H9 (cell line): ENCODE results near the gene NEGR1. TPM values are rescaled to one million over a fixed set of nuclear protein-coding genes. Genes with fewer than 3 reads are reported as not detected.

Experiments
- DNase-seq: peaks from one replicate; pipeline ENCODE4 v3.0.0-alpha.2; 2017
- H2AFZ ChIP-seq: one replicate; pipeline ENCODE4 v1.6.1; 2013; ENCODE audit warnings: mild to moderate bottlenecking, low read length, control low read depth, moderate library complexity
- H2AK5ac ChIP-seq: 2 replicates; pipeline ENCODE4 v1.6.1; 2013; ENCODE audit warnings: low read length, control low read depth, mixed read lengths; ENCODE audit not compliant: insufficient read length
- H2BK120ac ChIP-seq: one replicate; pipeline ENCODE4 v1.6.1; 2013; ENCODE audit warnings: low read depth, mild to moderate bottlenecking, low read length, control low read depth, inconsistent platforms; ENCODE audit not compliant: poor library complexity, severe bottlenecking
- H2BK12ac ChIP-seq: 2 replicates; pipeline ENCODE4 v1.6.1; 2013; ENCODE audit warnings: low read length, control low read depth, mixed read lengths, low read depth; ENCODE audit not compliant: insufficient read length
- H2BK15ac ChIP-seq: 2 replicates; pipeline ENCODE4 v1.6.1; 2013; ENCODE audit warnings: low read depth, low read length, control low read depth
- H2BK20ac ChIP-seq: one replicate; pipeline ENCODE4 v1.6.1; 2013; ENCODE audit warnings: low read depth, mild to moderate bottlenecking, low read length, control low read depth, inconsistent platforms; ENCODE audit not compliant: poor library complexity, severe bottlenecking
- H2BK5ac ChIP-seq: 2 replicates; pipeline ENCODE4 v1.6.1; 2013; ENCODE audit warnings: low read length, control low read depth, mixed read lengths; ENCODE audit not compliant: insufficient read length
- H3K14ac ChIP-seq: 2 replicates; pipeline ENCODE4 v1.6.1; 2013; ENCODE audit warnings: low read length, control low read depth; ENCODE audit not compliant: insufficient read depth
- H3K18ac ChIP-seq: 2 replicates; pipeline ENCODE4 v1.6.1; 2013; ENCODE audit warnings: low read depth, mild to moderate bottlenecking, mixed read lengths, low read length, control low read depth; ENCODE audit not compliant: insufficient read length
- H3K23ac ChIP-seq: 2 replicates; pipeline ENCODE4 v1.6.1; 2013; ENCODE audit warnings: low read length, control low read depth, mixed read lengths, low read depth; ENCODE audit not compliant: insufficient read length
- H3K23me2 ChIP-seq: 2 replicates; pipeline ENCODE4 v1.6.1; 2013; ENCODE audit warnings: low read depth, mild to moderate bottlenecking, mixed read lengths, low read length, control low read depth; ENCODE audit not compliant: insufficient read length, poor library complexity, severe bottlenecking
- H3K27ac ChIP-seq: 2 replicates; pipeline ENCODE4 v1.5.1; 2013; ENCODE audit warnings: low read length, control low read depth, mixed read lengths, low read depth; ENCODE audit not compliant: insufficient read length
- H3K27me3 ChIP-seq: 2 replicates; pipeline ENCODE4 v1.6.1; 2013; ENCODE audit warnings: low read length, control low read depth, inconsistent platforms; ENCODE audit not compliant: insufficient read depth
- H3K4ac ChIP-seq: 2 replicates; pipeline ENCODE4 v1.6.1; 2013; ENCODE audit warnings: low read depth, mild to moderate bottlenecking, control low read depth, inconsistent platforms, low read length, moderate library complexity
- H3K4me1 ChIP-seq: 2 replicates; pipeline ENCODE4 v1.6.1; 2013; ENCODE audit warnings: low read length, control low read depth, inconsistent platforms; ENCODE audit not compliant: insufficient read depth
- H3K4me2 ChIP-seq: 2 replicates; pipeline ENCODE4 v1.6.1; 2013; ENCODE audit warnings: low read length, control low read depth, mixed read lengths; ENCODE audit not compliant: insufficient read length, insufficient read depth
- H3K56ac ChIP-seq: 2 replicates; pipeline ENCODE4 v1.6.1; 2013; ENCODE audit warnings: low read depth, mild to moderate bottlenecking, mixed read lengths, low read length, control low read depth; ENCODE audit not compliant: insufficient read length
- H3K79me1 ChIP-seq: 2 replicates; pipeline ENCODE4 v1.6.1; 2013; ENCODE audit warnings: low read depth, mild to moderate bottlenecking, moderate library complexity, low read length, control low read depth, inconsistent platforms; ENCODE audit not compliant: insufficient read depth, poor library complexity, severe bottlenecking
- H3K79me2 ChIP-seq: 2 replicates; pipeline ENCODE4 v1.6.1; 2013; ENCODE audit warnings: low read length, control low read depth, inconsistent platforms; ENCODE audit not compliant: insufficient read depth
- H3K9ac ChIP-seq: 2 replicates; pipeline ENCODE4 v1.6.1; 2013; ENCODE audit warnings: low read length, control low read depth, mixed read lengths; ENCODE audit not compliant: insufficient read length; ENCODE audit errors: extremely low read depth
- H3K9me3 ChIP-seq: one replicate; pipeline ENCODE4 v1.6.1; 2013; ENCODE audit warnings: low read depth, low read length, inconsistent platforms; ENCODE audit not compliant: control insufficient read depth
- H3T11ph ChIP-seq: one replicate; pipeline ENCODE4 v1.6.1; 2013; ENCODE audit warnings: mild to moderate bottlenecking, low read length, control low read depth, inconsistent platforms
- H4K20me1 ChIP-seq: one replicate; pipeline ENCODE4 v1.6.1; 2013; ENCODE audit not compliant: control insufficient read depth, insufficient read length, insufficient read depth
- H4K5ac ChIP-seq: 2 replicates; pipeline ENCODE4 v1.6.1; 2013; ENCODE audit warnings: low read depth, mild to moderate bottlenecking, mixed read lengths, low read length, control low read depth; ENCODE audit not compliant: insufficient read length
- H4K8ac ChIP-seq: replicated peaks from 2 replicates; pipeline ENCODE4 v1.6.1; 2013; ENCODE audit warnings: low read length, control low read depth, mixed read lengths, low read depth; ENCODE audit not compliant: insufficient read length
- H4K91ac ChIP-seq: 2 replicates; pipeline ENCODE4 v1.6.1; 2013; ENCODE audit warnings: low read depth, mild to moderate bottlenecking, moderate library complexity, mixed read lengths, low read length, control low read depth; ENCODE audit not compliant: insufficient read length
- H3K27ac Mint-ChIP-seq, 3 experiments: 2 replicates in 2 of 3; 3 replicates in 1 of 3; pipeline ENCODE4 v1.8.0; 2020 to 2021; ENCODE audit warnings: mixed read lengths in 3 of 3, mild to moderate bottlenecking in 1 of 3, moderate library complexity in 1 of 3
- H3K27me3 Mint-ChIP-seq: 2 replicates; pipeline ENCODE4 v1.8.0; 2021; ENCODE audit warnings: low read depth, mild to moderate bottlenecking, moderate library complexity, mixed read lengths
- H3K36me3 Mint-ChIP-seq, 3 experiments: 2 replicates in 2 of 3; 3 replicates in 1 of 3; pipeline ENCODE4 v1.8.0; 2020 to 2021; ENCODE audit warnings: low read depth in 3 of 3, mixed read lengths in 3 of 3; ENCODE audit not compliant: insufficient read depth in 1 of 3
- H3K4me1 Mint-ChIP-seq, 2 experiments: 2 replicates each; pipeline ENCODE4 v1.8.0; 2020; ENCODE audit warnings: mixed read lengths in 2 of 2
- H3K4me3 Mint-ChIP-seq, 2 experiments: 2 replicates in 1 of 2; 3 replicates in 1 of 2; pipeline ENCODE4 v1.8.0; 2020 to 2021; ENCODE audit warnings: mild to moderate bottlenecking in 2 of 2, mixed read lengths in 2 of 2, moderate library complexity in 1 of 2
- H3K9me3 Mint-ChIP-seq, 2 experiments: 2 replicates in 1 of 2; 3 replicates in 1 of 2; pipeline ENCODE4 v1.8.0; 2020; ENCODE audit warnings: mild to moderate bottlenecking in 2 of 2, mixed read lengths in 2 of 2, moderate library complexity in 1 of 2
- CTCF ChIP-seq: fragments of 200-600 bp; sonication (generic); conservative IDR thresholded peaks from 3 replicates; pipeline ENCODE4 v1.8.0; 2021; ENCODE audit warnings: antibody characterized with exemption, mild to moderate bottlenecking
- WGBS: extraction: QIAGEN DNeasy Blood & Tissue Kit; methylation state at CpG from one replicate; pipeline ENCODE4 v1.1.7; 2013; ENCODE audit warnings: missing lambda C conversion rate, low lambda C conversion rate, mixed read lengths; ENCODE audit not compliant: insufficient read length; ENCODE audit errors: extremely low coverage; 5-methylcytosine and 5-hydroxymethylcytosine counted together
- total RNA-seq: library from RNA; stranded (reverse); gene quantifications from 2 replicates; pipeline ENCODE4 v1.2.1, GENCODE V29; 2021

The NEGR1 gene
- total RNA-seq, 1 experiment from 2014 or later = 0.13 TPM

GRCh38 chr1:71350330-71350729 lies 932.0 kb downstream of the NEGR1 start:
- no peak overlapping the region for H4K91ac ChIP-seq
- no peaks in the 10 kb centered on the region for H3K36me3 Mint-ChIP-seq
- no CpG with 5 or more reads among the region's 1 CpG for WGBS

More at GRCh38 chr1:71350330-71350729, 932.0 kb downstream of the NEGR1 start:
- Histone ChIP-seq H3K4ac (no peak overlapping the region), H2BK15ac (no peak overlapping the region), H3K56ac (no peak overlapping the region), H2BK20ac (no peak overlapping the region), H4K20me1 (no peaks in the 10 kb centered on the region), H3K18ac (no peak overlapping the region), H4K8ac (no peak overlapping the region), H3K9me3 (no peaks in the 10 kb centered on the region), H3K27me3 (no peaks in the 10 kb centered on the region), H2BK5ac (no peak overlapping the region), H2AK5ac (no peak overlapping the region), H2AFZ (no peak overlapping the region), H3K79me2 (no peaks in the 10 kb centered on the region), H3K23ac (no peak overlapping the region), H3K79me1 (no peaks in the 10 kb centered on the region), H3K14ac (no peak overlapping the region), H3K9ac (no peak overlapping the region), H3T11ph (no peak overlapping the region), H2BK120ac (no peak overlapping the region), H2BK12ac (no peak overlapping the region), H3K27ac (no peak overlapping the region), H3K23me2 (no peaks in the 10 kb centered on the region), H3K4me1 (no peaks in the 10 kb centered on the region), H4K5ac (no peak overlapping the region), H3K4me2 (no peak overlapping the region)
- Mint-ChIP-seq H3K27me3 (no peaks in the 10 kb centered on the region), H3K4me3 (no peak overlapping the region), H3K27ac (no peak overlapping the region), H3K4me1 (no peaks in the 10 kb centered on the region), H3K9me3 (no peaks in the 10 kb centered on the region; a peak in 1 of 5 replicates)
- no peak for DNase-seq
- TF ChIP-seq CTCF = no peak
